Fibroblast of peridontal ligament (primary cell): ENCODE measurements around the gene WASHC4.

Experiments used
- DNase-seq: peaks from one replicate; pipeline ENCODE4 v3.0.0-alpha.2; 2010; ENCODE audit errors: extremely low read depth

WASHC4 gene

GRCh38 chr12:105209091-105209490 lies 101.6 kb downstream of the WASHC4 start:
- DNase-seq, result no peak

- DNase-seq, result peak; percentile 93
Observed at GRCh38 chr12:105212438-105212837, 104.9 kb downstream of the WASHC4 start.

DNA sequence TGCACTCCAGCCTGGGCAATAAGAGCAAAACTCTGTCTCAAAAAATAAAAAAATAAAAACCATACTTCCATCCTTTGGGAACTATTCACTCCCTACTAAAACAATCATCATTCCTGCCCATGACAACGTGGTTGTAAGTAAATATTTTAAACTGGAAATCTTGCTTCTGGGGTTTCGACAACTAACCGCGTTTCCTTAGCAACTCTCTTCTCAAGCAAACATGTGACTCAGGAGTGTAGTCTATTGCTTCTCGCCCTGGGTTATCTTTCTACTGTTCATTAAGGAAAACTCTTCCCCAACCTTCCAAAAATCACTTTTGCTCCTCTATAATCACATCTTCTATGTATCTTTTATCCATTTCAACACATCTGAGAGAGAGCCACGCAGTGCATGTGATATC lies 106.6 kb downstream of the WASHC4 start:
- DNase-seq, result peak; percentile 46

DNA sequence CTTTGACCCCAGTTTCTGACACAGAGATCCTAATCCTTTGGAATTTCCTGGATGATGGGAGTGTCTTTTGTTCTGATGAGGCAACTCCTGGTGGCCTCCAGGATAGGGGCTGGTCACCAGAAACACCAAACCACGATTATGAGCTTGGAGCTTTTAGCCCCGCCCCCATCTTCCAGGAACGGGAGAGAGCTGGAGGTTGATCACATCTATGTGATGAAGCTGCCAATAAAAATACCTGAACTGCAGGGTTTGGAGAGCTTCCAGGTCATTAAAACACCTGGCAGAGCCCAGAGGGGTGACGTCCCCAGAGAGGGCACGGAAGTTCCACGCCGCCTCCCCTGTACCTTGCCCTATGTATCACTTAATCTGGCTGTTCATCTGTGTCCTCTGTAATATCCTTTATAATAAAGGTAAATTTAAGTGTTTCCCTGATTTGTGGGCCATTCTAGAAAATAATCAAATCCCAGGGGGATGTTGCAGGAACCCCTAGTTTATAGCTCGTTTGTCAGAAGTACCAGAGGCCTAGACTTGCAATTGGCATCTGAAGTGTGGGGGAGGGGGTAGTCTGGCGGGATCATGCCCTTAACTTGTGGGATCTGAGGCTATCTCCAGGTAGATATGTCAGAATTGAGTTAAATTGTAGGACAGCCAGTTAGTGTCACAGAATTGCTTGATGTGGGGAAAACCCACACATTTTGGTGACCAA lies 107.3 kb downstream of the WASHC4 start:
- DNase-seq, result no peak

DNA sequence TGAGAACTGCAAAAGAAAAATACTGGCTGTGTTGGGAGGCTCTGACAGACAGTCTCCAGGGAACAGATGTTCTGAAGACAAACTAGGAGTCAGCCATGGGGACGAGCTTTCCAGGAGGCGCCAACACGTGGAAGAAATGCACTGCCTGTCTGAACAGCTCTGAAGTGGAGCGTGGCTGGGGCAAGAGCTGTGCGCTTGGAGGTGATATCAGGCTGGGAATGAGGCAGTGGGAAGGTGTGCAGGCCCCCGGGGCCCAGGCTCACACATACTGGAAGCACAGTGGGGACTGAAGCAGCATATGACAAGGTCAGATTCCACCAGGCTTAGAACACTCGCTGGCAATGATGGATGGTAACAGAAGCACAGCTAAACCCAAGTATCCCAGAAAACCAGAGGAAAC lies 110.9 kb downstream of the WASHC4 start:
- no peak for DNase-seq
